ENCODE data around the gene TLE2. TPM values are rescaled to one million over a fixed set of nuclear protein-coding genes. Genes with fewer than 3 reads are reported as not detected.

The TLE2 gene
- total and polyA plus RNA-seq, 2 of the 4 experiments (the other 2 are of a cell fraction): under 0.01 to 0.41 TPM

DNA sequence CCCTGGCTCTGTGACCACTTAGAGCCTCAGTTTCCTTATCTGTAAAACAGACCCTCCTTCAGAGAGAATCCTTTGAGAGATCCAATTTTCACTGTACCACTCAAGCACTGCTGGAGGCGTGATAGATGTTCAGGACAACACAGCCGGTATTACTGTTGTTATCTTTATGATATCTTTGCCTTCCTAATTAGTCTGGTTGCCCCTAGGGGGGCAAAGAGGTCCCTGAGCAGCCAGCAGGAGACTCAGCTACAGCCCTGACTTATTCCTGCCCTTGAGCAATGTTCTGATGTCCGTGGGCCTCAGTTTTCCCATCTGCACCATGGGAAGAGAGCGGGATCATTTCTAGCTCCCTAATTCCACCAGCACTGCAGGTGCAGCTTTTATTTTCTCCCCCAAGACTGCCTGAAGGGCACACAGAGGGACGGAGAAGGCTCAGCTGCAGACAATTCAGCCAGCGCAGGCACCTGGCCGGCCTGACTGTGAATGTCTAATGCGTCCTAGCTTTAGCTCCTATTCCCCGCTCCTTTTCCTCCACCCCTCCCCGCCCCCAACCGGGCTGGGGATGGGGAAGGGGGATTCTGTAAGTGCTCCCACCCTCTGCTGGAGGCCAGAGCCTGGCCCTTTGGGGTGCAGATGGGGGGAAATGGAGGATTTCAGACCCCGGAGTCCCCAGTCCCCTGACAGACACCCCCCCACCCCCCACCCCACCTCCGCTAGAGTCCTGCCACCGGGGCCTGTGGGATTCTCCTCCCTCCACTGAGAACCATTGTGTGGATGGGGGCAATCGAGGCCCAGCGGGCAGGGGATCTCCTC, 17.0 kb upstream of the TLE2 start:
- DNase-seq (no peak), ATAC-seq (ENCODE audit: low read depth) (no peak)
- no peaks in the 10 kb centered on the region for H4K20me1 ChIP-seq (ENCODE audit: insufficient read depth, low read length)
- H2BK5ac ChIP-seq (ENCODE audit: low read depth, low read length, poor library complexity, severe bottlenecking): no peak overlapping the region
- no peak overlapping the region for H3K4me3 ChIP-seq (ENCODE audit: insufficient read depth, low read depth, low read length)
- no peak overlapping the region for H3K56ac ChIP-seq (ENCODE audit: extremely low read depth, insufficient read depth, low read length)
- H3K9ac ChIP-seq (ENCODE audit: low read depth, low read length): no peak overlapping the region
- 0 out of 2 replicates have a peak, but pooled peaks cover 1% of the 10 kb centered on the region for H3K4me1 ChIP-seq (ENCODE audit: control insufficient read depth, insufficient read depth, low read length)
- CTCF ChIA-PET: interaction anchor here (0.8 kb wide), 1 partner anchor 84 kb away, joined by 3 read pairs; no protein-coding TSS in a partner anchor
- POLR2A ChIA-PET (ENCODE audit: unreplicated experiment): no interaction called here
- no peak overlapping the region for H3K4ac ChIP-seq (ENCODE audit: low read depth, low read length)
- intact Hi-C loops (cut with micrococcal nuclease): no loop called here
- dilution Hi-C loops (cut with HindIII; ENCODE audit: low sequenced_read_pairs, unreplicated experiment): no loop called here
- no CpG with 5 or more reads among the region's 16 CpGs for WGBS, 2 experiments (ENCODE audit: extremely low coverage in 2 of 2, insufficient read length in 1 of 2)
- no TSS peak for BruUV-seq (replicated peaks)
- H3K9me3 ChIP-seq (ENCODE audit: control insufficient read depth, insufficient read depth, low read length): no peaks in the 10 kb centered on the region
- H2BK20ac ChIP-seq (ENCODE audit: low read depth, low read length): no peak overlapping the region
- H2BK15ac ChIP-seq (ENCODE audit: low read depth, low read length): no peak overlapping the region
- H3K9me1 ChIP-seq (ENCODE audit: insufficient read depth, low read length): no peaks in the 10 kb centered on the region
- no peak overlapping the region for H3K27ac ChIP-seq (ENCODE audit: insufficient read depth, low read length)
- no peak overlapping the region for H2AK9ac ChIP-seq (replicated peaks; ENCODE audit: low read depth, low read length, poor library complexity)
- no peak overlapping the region for H3K23ac ChIP-seq (ENCODE audit: low read depth, low read length)
- in situ Hi-C loops (cut with MboI; ENCODE audit: low sequenced_read_pairs): no loop called here
- no peak overlapping the region for H2AFZ ChIP-seq (replicated peaks; ENCODE audit: low read length, poor library complexity)
- H3K36me3 ChIP-seq (ENCODE audit: control insufficient read depth, insufficient read depth, low read length): no peaks in the 10 kb centered on the region
- H4K91ac ChIP-seq (ENCODE audit: insufficient read depth, low read depth, low read length): no peak overlapping the region
- H3K27me3 ChIP-seq (ENCODE audit: control insufficient read depth, insufficient read depth, low read length): peaks cover 2% of the 10 kb centered on the region; the same call in 1 of the 2 replicates
- no peak overlapping the region for H3K18ac ChIP-seq (ENCODE audit: low read depth, low read length)
- no peaks in the 10 kb centered on the region for H3K79me1 ChIP-seq (ENCODE audit: low read depth in 1 of 2, low read length in 2 of 2)
- H2BK120ac ChIP-seq (ENCODE audit: low read depth, low read length): no peak overlapping the region
- no peak overlapping the region for H4K5ac ChIP-seq (ENCODE audit: low read depth, low read length)
- no peak overlapping the region for H2AK5ac ChIP-seq (ENCODE audit: low read depth, low read length)
- no peak overlapping the region for H4K8ac ChIP-seq (ENCODE audit: low read depth in 2 of 2, low read length in 2 of 2)
- H3K4me2 ChIP-seq (ENCODE audit: low read depth, low read length): no peak overlapping the region
- H3K14ac ChIP-seq (replicated peaks; ENCODE audit: low read depth, low read length): no peak overlapping the region
- no peak for TF ChIP-seq MXI1 (IDR thresholded peaks at IDR 0.05; ENCODE audit: borderline replicate concordance, low read depth, low read length)
- TF ChIP-seq, protein P1, sequence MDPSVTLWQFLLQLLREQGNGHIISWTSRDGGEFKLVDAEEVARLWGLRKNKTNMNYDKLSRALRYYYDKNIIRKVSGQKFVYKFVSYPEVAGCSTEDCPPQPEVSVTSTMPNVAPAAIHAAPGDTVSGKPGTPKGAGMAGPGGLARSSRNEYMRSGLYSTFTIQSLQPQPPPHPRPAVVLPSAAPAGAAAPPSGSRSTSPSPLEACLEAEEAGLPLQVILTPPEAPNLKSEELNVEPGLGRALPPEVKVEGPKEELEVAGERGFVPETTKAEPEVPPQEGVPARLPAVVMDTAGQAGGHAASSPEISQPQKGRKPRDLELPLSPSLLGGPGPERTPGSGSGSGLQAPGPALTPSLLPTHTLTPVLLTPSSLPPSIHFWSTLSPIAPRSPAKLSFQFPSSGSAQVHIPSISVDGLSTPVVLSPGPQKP (IDR thresholded peaks at IDR 0.05; ENCODE audit: borderline replicate concordance, low read depth, low read length): no peak
- no peak for TF ChIP-seq RAD21 (IDR thresholded peaks at IDR 0.05; ENCODE audit: low read length)
- TF ChIP-seq RFX5 (IDR thresholded peaks at IDR 0.05; ENCODE audit: low read depth, low read length): no peak
- TF ChIP-seq POLR2A (IDR thresholded peaks at IDR 0.05; ENCODE audit: low read depth, low read length): no peak
- TF ChIP-seq MAFK (IDR thresholded peaks at IDR 0.05; ENCODE audit: low read depth, low read length): no peak
- TF ChIP-seq CEBPB (IDR thresholded peaks at IDR 0.05; ENCODE audit: low read depth, low read length): no peak
- no peak for TF ChIP-seq MAZ (IDR thresholded peaks at IDR 0.05; ENCODE audit: borderline replicate concordance, low read depth, low read length)
- TF ChIP-seq, protein P2, sequence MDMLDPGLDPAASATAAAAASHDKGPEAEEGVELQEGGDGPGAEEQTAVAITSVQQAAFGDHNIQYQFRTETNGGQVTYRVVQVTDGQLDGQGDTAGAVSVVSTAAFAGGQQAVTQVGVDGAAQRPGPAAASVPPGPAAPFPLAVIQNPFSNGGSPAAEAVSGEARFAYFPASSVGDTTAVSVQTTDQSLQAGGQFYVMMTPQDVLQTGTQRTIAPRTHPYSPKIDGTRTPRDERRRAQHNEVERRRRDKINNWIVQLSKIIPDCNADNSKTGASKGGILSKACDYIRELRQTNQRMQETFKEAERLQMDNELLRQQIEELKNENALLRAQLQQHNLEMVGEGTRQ (IDR thresholded peaks at IDR 0.05; ENCODE audit: low read depth, low read length): no peak
- TF ChIP-seq RCOR1 (IDR thresholded peaks at IDR 0.05; ENCODE audit: insufficient replicate concordance, low read length): no peak
- TF ChIP-seq BHLHE40 (IDR thresholded peaks at IDR 0.05; ENCODE audit: low read depth, low read length): no peak
- TF ChIP-seq, protein P3, sequence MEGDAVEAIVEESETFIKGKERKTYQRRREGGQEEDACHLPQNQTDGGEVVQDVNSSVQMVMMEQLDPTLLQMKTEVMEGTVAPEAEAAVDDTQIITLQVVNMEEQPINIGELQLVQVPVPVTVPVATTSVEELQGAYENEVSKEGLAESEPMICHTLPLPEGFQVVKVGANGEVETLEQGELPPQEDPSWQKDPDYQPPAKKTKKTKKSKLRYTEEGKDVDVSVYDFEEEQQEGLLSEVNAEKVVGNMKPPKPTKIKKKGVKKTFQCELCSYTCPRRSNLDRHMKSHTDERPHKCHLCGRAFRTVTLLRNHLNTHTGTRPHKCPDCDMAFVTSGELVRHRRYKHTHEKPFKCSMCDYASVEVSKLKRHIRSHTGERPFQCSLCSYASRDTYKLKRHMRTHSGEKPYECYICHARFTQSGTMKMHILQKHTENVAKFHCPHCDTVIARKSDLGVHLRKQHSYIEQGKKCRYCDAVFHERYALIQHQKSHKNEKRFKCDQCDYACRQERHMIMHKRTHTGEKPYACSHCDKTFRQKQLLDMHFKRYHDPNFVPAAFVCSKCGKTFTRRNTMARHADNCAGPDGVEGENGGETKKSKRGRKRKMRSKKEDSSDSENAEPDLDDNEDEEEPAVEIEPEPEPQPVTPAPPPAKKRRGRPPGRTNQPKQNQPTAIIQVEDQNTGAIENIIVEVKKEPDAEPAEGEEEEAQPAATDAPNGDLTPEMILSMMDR (conservative IDR thresholded peaks at IDR 0.05; ENCODE audit: low read depth, low read length): no peak
- no peak for TF ChIP-seq FOS (IDR thresholded peaks at IDR 0.05; ENCODE audit: low read depth, low read length)
- TF ChIP-seq SMC3 (IDR thresholded peaks at IDR 0.05; ENCODE audit: low read depth, low read length): no peak
- no peak for TF ChIP-seq NFE2L2 (IDR thresholded peaks at IDR 0.05; ENCODE audit: low read depth, low read length)
